GM19023 (cell line): Measurements from ENCODE around the gene LIG1.
"Not testable (repeated sequence)": the region's sequence is repeated elsewhere in the genome, so short reads cannot be mapped to it uniquely, and the experiment has no call there.

Experiments used
- ATAC-seq: cut with Tn5 transposase; IDR thresholded peaks from one replicate; pipeline ENCODE4 v1.9.1; 2021; ENCODE audit warnings: mild to moderate bottlenecking, moderate library complexity; ENCODE audit not compliant: unreplicated experiment

The LIG1 gene

DNA sequence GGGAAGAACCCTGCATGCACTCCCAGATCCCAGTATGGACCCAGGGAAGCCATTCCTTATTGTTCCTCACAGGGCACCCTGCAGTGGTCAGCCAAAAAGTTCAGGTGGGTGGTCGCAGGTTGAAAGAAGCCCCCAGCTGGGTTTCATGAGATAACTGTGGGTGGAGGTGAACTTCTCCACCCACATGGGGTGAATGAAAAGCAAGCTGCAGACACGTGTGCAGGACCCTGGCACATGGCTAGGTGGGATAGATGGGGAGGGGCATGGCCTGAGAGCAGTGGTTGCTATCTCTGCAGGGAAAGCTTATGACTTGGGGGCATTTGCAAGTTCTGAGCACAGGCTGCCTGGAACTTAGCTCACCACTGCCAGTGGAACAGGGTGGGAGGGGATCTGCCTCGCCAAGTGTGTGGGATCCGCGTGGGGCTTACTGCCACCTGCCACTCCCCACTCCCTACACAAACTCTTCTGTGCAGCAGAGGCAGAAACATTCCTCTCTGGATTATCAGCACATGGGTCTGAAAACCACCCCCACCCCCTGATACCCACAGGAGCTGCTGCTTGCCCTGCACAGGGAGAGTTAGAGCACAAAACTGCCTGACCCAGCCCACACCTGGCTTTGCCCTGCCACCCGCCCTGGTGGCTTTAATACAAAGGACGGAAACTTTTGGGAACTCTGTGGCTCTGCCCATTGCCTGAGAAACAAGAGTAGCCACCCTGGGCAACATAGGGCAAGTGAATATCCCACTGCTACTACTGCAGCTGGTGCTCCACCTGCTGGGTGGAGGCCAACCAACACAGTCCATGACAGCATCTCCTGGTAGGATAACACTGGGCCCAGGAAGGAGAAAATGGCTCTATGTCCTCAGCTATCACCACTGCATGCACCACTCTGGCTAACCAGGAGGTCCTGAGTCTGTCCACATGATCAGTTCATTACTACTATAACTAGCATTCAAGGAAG lies 84.0 kb downstream of the LIG1 start:
- ATAC-seq: no peak

GRCh38 chr19:48085076-48085475 lies 85.1 kb downstream of the LIG1 start:
- ATAC-seq: no peak

DNA sequence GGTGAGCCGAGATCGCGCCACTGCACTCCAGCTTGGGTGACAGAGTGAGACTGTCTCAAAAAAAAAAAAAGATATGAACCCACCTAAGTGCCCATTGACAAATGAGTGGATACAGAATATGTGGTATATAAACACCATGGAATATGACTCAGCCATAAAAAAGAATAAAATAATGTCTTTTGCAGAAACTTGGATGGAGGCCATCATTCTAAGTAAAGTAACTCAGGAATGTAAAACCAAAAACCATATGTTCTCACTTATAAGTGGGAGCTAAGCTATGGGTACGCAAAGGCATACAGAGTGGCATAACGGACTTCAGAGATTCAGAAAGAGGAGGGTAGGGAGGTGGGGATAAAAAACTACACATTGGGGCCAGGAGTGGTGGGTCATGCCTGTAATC lies 89.0 kb downstream of the LIG1 start:
- no peak for ATAC-seq

- not testable (repeated sequence) for ATAC-seq
Measured at GRCh38 chr19:48070177-48070769, 99.9 kb downstream of the LIG1 start.

GRCh38 chr19:48069435-48069834 lies 100.7 kb downstream of the LIG1 start:
- ATAC-seq: no peak
